GM13977 (cell line): ENCODE results near the gene BCAS1.

Source experiments
- DNase-seq: peaks from one replicate; pipeline ENCODE4 v3.0.0; 2012; ENCODE audit warnings: low spot score
- in situ Hi-C: fragments of 300-500 bp; cut with MboI; formaldehyde crosslinking; loops from one replicate; pipeline ENCODE4 v1.12.0; 2022; ENCODE audit warnings: low sequenced_read_pairs, low pct_unique_long_range_greater_than_20kb, mixed read lengths, inconsistent platforms; ENCODE audit not compliant: unreplicated experiment
- TF ChIP-seq, protein P1 (sequence below): IDR thresholded peaks from 2 replicates; pipeline ENCODE4 v1.5.1; 2012; ENCODE audit warnings: mild to moderate bottlenecking, control low read depth; ENCODE audit not compliant: insufficient read depth; ENCODE audit errors: extremely low read depth, missing control alignments

BCAS1 gene

DNA sequence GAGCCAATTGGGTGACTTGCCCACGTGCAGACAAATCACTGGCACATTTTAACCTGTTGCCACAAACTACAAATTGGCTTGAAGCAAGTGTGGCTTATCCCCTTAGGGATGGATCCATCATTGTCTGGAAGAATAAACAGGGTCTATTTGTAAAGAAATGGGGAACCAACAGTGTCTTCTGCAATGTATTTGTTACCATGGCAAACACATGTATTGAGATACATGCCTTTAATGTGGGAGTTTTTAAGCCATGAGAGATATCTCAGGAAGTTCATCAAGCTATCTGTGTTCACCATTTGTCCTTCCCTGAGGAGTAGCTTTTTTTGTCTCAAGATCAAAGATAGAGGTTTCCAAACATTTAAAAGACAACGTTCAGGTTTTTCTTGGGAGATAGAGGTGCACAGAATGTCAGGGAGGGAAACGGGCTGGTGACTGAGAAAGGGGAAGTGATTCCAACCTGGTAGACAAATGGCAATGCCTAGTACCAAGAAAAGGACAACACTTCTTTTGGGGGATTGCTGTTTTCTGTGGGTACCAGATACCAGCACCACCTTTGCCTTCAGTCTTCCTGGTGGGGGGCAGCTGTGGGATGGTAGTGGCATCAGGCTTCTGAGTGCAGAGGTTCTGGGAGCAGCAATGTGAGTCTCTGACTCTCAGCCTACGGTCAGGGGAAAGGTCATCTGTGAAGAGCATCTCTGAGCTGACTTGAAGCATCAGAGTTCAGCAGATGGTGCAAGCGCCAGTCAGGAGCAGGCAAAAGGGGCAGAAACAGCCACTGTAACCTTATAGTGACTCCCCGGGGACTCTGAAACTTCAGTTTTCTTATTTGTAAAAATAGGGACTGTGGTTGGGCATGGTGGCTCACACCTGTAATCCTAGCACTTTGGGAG is 20.1 kb upstream of the BCAS1 start:
- TF ChIP-seq, protein P1, sequence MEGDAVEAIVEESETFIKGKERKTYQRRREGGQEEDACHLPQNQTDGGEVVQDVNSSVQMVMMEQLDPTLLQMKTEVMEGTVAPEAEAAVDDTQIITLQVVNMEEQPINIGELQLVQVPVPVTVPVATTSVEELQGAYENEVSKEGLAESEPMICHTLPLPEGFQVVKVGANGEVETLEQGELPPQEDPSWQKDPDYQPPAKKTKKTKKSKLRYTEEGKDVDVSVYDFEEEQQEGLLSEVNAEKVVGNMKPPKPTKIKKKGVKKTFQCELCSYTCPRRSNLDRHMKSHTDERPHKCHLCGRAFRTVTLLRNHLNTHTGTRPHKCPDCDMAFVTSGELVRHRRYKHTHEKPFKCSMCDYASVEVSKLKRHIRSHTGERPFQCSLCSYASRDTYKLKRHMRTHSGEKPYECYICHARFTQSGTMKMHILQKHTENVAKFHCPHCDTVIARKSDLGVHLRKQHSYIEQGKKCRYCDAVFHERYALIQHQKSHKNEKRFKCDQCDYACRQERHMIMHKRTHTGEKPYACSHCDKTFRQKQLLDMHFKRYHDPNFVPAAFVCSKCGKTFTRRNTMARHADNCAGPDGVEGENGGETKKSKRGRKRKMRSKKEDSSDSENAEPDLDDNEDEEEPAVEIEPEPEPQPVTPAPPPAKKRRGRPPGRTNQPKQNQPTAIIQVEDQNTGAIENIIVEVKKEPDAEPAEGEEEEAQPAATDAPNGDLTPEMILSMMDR, result no peak
- in situ Hi-C loops, result no loop called here
- no peak for DNase-seq

DNA sequence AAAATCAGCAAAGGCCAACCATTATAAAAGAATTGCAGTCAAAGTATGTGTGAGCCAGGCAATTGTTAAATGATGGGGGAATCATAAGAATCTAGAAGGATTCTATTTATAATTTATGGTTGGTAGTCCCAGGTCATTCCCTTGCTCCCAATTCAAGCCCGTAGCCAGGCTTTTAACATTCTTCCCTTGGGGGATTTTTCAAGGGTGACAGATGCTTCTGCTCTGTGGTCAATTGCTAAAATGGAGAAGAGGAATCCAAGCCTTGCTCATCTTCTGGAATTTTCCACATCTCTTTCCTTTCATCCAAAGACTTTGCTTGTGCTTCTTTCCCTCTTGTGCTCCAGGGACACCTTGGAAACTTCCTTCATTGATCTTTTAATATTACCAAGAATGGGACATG is 18.0 kb upstream of the BCAS1 start:
- in situ Hi-C loops, result no loop called here
- TF ChIP-seq, protein P1, result no peak

DNA sequence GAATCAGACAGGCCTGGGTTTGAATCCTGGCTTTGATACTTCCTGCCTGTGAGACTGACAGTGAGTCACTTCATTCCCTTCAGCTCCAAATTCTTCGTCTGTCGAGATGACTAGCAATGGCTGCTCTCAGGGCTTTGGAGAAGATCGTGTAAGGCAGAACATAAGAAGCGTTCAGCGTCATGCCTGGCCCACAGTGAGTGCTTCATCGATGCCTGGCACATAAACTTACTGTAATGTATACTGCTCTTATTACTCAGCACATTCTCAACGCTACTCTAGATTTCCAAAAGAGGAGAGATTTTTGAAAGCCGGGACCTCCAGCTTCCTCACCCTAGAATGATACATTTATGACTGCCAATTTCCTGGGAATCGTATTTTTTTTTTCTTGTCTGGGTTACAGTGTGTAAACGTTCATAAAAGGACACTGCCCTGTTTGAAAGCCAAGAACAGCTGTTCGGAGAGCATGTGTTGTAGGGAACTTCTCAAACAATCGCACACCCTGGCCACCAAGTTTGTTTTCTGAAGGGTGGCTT is 16.2 kb upstream of the BCAS1 start:
- DNase-seq, result no peak
- TF ChIP-seq, protein P1, result no peak
- in situ Hi-C loops, result no loop called here

More for the DNA sequence above, 18.0 kb upstream of the BCAS1 start:
- DNase-seq, result no peak

DNA sequence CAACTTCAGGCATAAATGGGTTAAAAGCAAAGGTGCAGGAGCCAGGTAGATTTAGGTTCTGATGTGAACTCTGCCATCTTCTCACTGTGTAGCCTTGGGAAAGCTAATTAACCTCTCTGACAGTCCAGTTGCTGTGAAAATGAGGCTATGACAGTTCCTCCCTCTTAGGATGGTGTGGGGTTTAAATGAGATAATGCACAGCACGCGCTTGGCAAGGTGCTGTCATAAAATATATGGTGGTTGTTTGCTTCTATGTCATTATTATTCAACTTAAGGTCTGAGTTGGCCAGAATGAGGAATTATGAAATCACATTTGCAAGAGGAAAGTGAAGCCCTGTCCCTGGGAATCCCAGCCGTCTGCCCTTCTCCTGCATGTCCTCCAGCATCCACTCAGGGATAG is 15.5 kb upstream of the BCAS1 start:
- DNase-seq, result no peak
- in situ Hi-C loops, result no loop called here

DNA sequence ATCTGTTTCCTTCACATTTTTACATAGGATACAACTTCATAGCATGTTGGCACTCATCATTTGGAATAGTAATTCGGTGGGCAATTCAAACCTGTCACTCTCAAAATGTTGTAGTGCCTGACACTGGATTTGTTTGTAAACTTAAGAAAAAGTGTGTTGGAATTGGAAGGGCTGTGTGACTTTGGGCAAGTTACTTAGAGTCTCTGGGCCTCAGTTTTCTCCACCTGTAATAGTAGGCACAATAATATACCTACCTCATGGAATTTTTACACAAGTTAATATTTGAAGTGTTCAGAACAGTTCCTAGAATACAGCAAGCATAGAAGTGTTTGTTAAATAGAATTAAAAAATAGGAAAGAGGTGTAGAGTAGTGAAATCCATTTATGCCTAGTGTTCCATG is 15.0 kb upstream of the BCAS1 start:
- in situ Hi-C loops, result no loop called here
- TF ChIP-seq, protein P1, result no peak
- no peak for DNase-seq

More for the DNA sequence above, 15.5 kb upstream of the BCAS1 start:
- TF ChIP-seq, protein P1, result no peak

DNA sequence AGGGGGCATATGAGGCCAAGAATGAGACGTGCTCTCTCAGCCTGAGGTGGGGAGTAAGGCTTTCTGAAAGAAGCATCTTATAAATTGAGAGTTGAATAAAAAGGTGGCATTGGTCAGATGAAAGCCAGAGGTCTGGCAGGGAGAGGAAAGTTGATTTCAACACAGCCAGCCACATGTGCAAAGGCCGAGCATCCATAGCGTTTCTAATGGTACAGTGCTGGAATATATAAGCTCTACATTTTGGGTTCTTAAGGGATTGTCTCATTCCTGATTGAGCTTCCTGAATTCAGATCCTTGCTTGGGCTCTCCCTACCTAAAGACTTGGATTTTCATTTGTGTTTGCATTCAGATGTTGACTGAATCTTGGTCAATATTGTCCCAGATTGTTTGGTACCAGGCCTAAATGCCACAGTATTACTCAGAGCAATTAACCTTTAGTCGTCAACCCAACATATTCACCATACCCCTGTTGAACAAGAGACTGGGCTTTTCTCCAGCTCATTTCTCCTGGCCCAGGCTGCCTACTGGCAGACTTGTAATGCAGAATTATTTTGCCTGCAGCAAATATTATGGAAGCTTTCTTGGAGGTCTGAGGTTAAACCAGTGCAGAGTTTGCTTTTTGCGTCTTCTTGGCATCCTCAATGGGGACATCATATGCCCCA is 14.5 kb upstream of the BCAS1 start:
- in situ Hi-C loops, result no loop called here
- TF ChIP-seq, protein P1, result no peak
- no peak for DNase-seq
